Esophagus squamous epithelium (tissue), 5 donors: ENCODE results near the gene PPM1M. TPM values are rescaled to one million over a fixed set of nuclear protein-coding genes. Genes with fewer than 3 reads are reported as not detected.

ENCODE experiments used
- DNase-seq: peaks from one replicate; lab custom pipeline; 2025; lab: John Stamatoyannopoulos, UW
- H3K27ac ChIP-seq, 4 donors: fragments of 200-600 bp; sonication (generic); one replicate each; pipeline ENCODE4 v1.5.1; 2016 to 2019; ENCODE audit warnings: mild to moderate bottlenecking in 1 of 4
- H3K27me3 ChIP-seq, 4 donors: fragments of 200-600 bp; sonication (generic); 1 replicate in 3 of 4; 2 replicates in 1 of 4; pipeline versions ENCODE4 v1.5.1 to v1.6.0; 2017 to 2021; ENCODE audit warnings: antibody characterized with exemption in 1 of 4
- H3K36me3 ChIP-seq, 3 donors: fragments of 200-600 bp; sonication (generic); one replicate each; pipeline ENCODE4 v1.5.1; 2016 to 2019
- H3K4me1 ChIP-seq, 3 donors: fragments of 200-600 bp; sonication (generic); one replicate each; pipeline ENCODE4 v1.5.1; 2017 to 2019
- H3K4me3 ChIP-seq, 4 donors: fragments of 200-600 bp; sonication (generic); 1 replicate in 3 of 4; 2 replicates in 1 of 4; pipeline ENCODE4 v1.5.1; 2016 to 2019; ENCODE audit warnings: mild to moderate bottlenecking in 2 of 4, moderate library complexity in 1 of 4
- H3K9me3 ChIP-seq, 3 donors: fragments of 200-600 bp; sonication (generic); one replicate each; pipeline ENCODE4 v1.5.1; 2016 to 2019
- POLR2A ChIP-seq, 4 donors: fragments of 450-650 bp; IDR thresholded peaks; one replicate each; pipeline ENCODE4 v1.6.1; 2017; ENCODE audit warnings: antibody characterized with exemption in 4 of 4, mild to moderate bottlenecking in 4 of 4, moderate library complexity in 3 of 4
- WGBS, 2 donors: methylation state at CpG; one replicate each; pipeline ENCODE4 v1.1.5; 2018; 5-methylcytosine and 5-hydroxymethylcytosine counted together
- intact Hi-C: fragments of 100-400 bp; cut with DNase I; formaldehyde crosslinking; loops from one replicate; pipeline ENCODE4 v1.15.0; 2022
- total RNA-seq, 4 donors: library from RNA; depleted of rRNA; stranded (reverse); fragments of >200 nt; gene quantifications; one replicate each; pipeline ENCODE4 v1.1.0, GENCODE V29; 2016
- TF ChIP-seq, protein P1 (sequence below), 6 experiments: fragments of 450-650 bp in 4 of 6; fragments of 200-600 bp in 2 of 6; sonication (generic) in 2 of 6; IDR thresholded peaks; one replicate each; pipeline ENCODE4 v1.5.1; 2016 to 2019; ENCODE audit warnings: antibody characterized with exemption in 6 of 6, mild to moderate bottlenecking in 4 of 6, moderate library complexity in 4 of 6
- donor health status: DM: yes; HTN: yes; CAD: no.

Gene PPM1M
- total RNA-seq, 4 donors from 2014 or later, result 3.2 to 25.6 (median 12.3) TPM

DNA sequence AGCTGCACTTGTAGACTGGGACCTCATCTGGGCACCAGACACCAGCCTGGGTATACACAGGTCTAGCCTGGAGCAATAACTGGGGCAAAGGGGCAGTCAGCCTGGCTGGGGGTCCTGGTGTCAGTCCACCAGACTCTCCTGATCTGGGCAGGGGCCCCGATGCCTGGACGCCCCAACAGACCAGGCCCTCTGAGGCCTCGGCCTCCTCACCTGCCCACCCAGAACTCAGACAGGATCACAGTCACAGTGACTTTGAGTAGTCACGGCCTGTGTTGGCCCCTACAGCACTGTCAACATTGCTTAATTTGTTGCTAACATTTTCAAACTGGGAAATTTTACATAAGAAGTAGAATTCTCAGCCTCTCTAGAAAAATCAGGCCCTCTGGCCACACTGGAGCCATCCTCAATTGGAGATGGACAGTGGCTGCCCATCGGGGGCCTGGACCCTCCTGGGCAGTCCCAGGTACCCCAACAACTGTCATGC, 12.4 kb upstream of the PPM1M start:
- WGBS, 2 donors, result 94 to 100% methylated on average over 2 to 3 of the region's 5 CpGs
- Histone ChIP-seq H3K4me3 (no peak overlapping the region), H3K36me3 (peaks cover 33 to 79% (median 39%) of the 10 kb centered on the region in 3 donors), H3K27me3 (no peaks in the 10 kb centered on the region), H3K4me1 (peaks cover 20 to 62% (median 21%) of the 10 kb centered on the region in 3 donors), H3K9me3 (no peaks in the 10 kb centered on the region), H3K27ac (no peak overlapping the region)
- intact Hi-C loops, result no loop called here
- TF ChIP-seq, protein P1, sequence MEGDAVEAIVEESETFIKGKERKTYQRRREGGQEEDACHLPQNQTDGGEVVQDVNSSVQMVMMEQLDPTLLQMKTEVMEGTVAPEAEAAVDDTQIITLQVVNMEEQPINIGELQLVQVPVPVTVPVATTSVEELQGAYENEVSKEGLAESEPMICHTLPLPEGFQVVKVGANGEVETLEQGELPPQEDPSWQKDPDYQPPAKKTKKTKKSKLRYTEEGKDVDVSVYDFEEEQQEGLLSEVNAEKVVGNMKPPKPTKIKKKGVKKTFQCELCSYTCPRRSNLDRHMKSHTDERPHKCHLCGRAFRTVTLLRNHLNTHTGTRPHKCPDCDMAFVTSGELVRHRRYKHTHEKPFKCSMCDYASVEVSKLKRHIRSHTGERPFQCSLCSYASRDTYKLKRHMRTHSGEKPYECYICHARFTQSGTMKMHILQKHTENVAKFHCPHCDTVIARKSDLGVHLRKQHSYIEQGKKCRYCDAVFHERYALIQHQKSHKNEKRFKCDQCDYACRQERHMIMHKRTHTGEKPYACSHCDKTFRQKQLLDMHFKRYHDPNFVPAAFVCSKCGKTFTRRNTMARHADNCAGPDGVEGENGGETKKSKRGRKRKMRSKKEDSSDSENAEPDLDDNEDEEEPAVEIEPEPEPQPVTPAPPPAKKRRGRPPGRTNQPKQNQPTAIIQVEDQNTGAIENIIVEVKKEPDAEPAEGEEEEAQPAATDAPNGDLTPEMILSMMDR (IDR thresholded peaks at IDR 0.05), result no peak
- no peak for TF ChIP-seq POLR2A (IDR thresholded peaks at IDR 0.05)
- DNase-seq, result no peak

DNA sequence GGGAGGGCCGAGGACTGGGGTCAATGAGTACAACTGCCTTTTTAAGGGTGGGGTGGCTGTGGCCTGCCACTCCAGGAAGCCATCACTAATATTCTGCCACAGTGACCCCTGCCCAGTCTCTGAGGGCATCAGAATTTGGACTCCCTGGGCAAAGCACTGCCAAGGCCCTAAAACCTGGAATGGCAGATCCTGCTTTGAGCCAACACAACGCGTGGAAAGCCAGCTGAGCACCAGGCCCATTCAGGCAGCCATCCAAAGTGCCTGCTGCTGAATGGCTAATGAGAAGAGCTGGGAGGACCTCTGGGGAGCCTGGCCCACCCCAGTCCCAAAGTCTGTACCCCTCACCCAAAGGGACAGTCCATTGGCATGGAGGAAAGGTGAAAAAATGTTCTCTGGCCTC, 11.6 kb upstream of the PPM1M start:
- TF ChIP-seq POLR2A (IDR thresholded peaks at IDR 0.05), result no peak
- TF ChIP-seq, protein P1 (IDR thresholded peaks at IDR 0.05), result no peak
- H3K9me3 ChIP-seq, result no peaks in the 10 kb centered on the region
- 66 to 88% methylated on average over 1 to 3 of the region's 3 CpGs for WGBS, 2 donors
- peak overlapping the region in 1 of 4 donors; percentile 14 for H3K27ac ChIP-seq
- peaks cover 29 to 71% (median 31%) of the 10 kb centered on the region in 3 donors for H3K36me3 ChIP-seq
- no peaks in the 10 kb centered on the region for H3K27me3 ChIP-seq
- intact Hi-C loops, result no loop called here
- DNase-seq, result no peak
- peaks cover 23 to 69% (median 23%) of the 10 kb centered on the region in 3 donors for H3K4me1 ChIP-seq
- no peak overlapping the region for H3K4me3 ChIP-seq

GRCh38 chr3:52234516-52235447, 10.8 kb upstream of the PPM1M start:
- intact Hi-C loops, result loop anchor here (5.0 kb wide), 1 partner anchor 38 kb away; no protein-coding TSS in a partner anchor
- Histone ChIP-seq H3K4me1 (peaks cover 25 to 75% (median 28%) of the 10 kb centered on the region in 3 donors), H3K36me3 (peaks cover 21 to 63% (median 23%) of the 10 kb centered on the region in 3 donors), H3K27ac (no peak overlapping the region), H3K9me3 (no peaks in the 10 kb centered on the region), H3K27me3 (no peaks in the 10 kb centered on the region), H3K4me3 (no peak overlapping the region)
- 70 to 95% methylated on average over 6 to 7 of the region's 15 CpGs for WGBS, 2 donors
- DNase-seq, result no peak
- TF ChIP-seq, protein P1 (IDR thresholded peaks at IDR 0.05), result no peak
- TF ChIP-seq POLR2A (IDR thresholded peaks at IDR 0.05), result no peak

GRCh38 chr3:52236424-52236886, 9.1 kb upstream of the PPM1M start:
- Histone ChIP-seq H3K27me3 (no peaks in the 10 kb centered on the region), H3K9me3 (no peaks in the 10 kb centered on the region), H3K4me3 (no peak overlapping the region), H3K4me1 (peaks cover 35 to 85% (median 35%) of the 10 kb centered on the region in 3 donors), H3K36me3 (peaks cover 6 to 46% (median 8%) of the 10 kb centered on the region in 3 donors), H3K27ac (peak overlapping the region; percentile 95 to 97 (median 96))
- TF ChIP-seq, protein P1 (IDR thresholded peaks at IDR 0.05), result peak in 1 of 6 experiments; percentile 12
- no peak for TF ChIP-seq POLR2A (IDR thresholded peaks at IDR 0.05)
- 69 to 83% methylated on average over 2 to 3 of the region's 5 CpGs for WGBS, 2 donors
- no peak for DNase-seq
- intact Hi-C loops, result loop anchor here (5.0 kb wide), 1 partner anchor 36 kb away; no protein-coding TSS in a partner anchor
